Epithelial cell of proximal tubule (primary cell): ENCODE data around the gene FLT3. TPM values are rescaled to one million over a fixed set of nuclear protein-coding genes. Genes with fewer than 3 reads are reported as not detected.
"Not testable (repeated sequence)": the region's sequence is repeated elsewhere in the genome, so short reads cannot be mapped to it uniquely, and the experiment has no call there.

Experiments
- DNase-seq: peaks from one replicate; pipeline ENCODE4 v3.0.0-alpha.2; 2011; ENCODE audit warnings: low read depth
- H3K4me3 ChIP-seq: 2 replicates; pipeline ENCODE4 v1.5.1; 2011; ENCODE audit warnings: low read depth, mild to moderate bottlenecking, low read length
- total RNA-seq: library from RNA; depleted of rRNA; stranded (reverse); fragments of >200 nt; gene quantifications from 2 replicates; pipeline ENCODE4 v1.2.3, GENCODE V29; 2015
- TF ChIP-seq, protein P1 (sequence below): conservative IDR thresholded peaks from 2 replicates; pipeline ENCODE4 v1.5.1; 2012; ENCODE audit warnings: low read depth, mild to moderate bottlenecking, low read length

FLT3 gene
- total RNA-seq, 1 donor from 2014 or later, result 0.58 TPM

GRCh38 chr13:28026508-28026907 lies 73.9 kb downstream of the FLT3 start:
- no peak for DNase-seq
- H3K4me3 ChIP-seq, result no peak overlapping the region
- TF ChIP-seq, protein P1, sequence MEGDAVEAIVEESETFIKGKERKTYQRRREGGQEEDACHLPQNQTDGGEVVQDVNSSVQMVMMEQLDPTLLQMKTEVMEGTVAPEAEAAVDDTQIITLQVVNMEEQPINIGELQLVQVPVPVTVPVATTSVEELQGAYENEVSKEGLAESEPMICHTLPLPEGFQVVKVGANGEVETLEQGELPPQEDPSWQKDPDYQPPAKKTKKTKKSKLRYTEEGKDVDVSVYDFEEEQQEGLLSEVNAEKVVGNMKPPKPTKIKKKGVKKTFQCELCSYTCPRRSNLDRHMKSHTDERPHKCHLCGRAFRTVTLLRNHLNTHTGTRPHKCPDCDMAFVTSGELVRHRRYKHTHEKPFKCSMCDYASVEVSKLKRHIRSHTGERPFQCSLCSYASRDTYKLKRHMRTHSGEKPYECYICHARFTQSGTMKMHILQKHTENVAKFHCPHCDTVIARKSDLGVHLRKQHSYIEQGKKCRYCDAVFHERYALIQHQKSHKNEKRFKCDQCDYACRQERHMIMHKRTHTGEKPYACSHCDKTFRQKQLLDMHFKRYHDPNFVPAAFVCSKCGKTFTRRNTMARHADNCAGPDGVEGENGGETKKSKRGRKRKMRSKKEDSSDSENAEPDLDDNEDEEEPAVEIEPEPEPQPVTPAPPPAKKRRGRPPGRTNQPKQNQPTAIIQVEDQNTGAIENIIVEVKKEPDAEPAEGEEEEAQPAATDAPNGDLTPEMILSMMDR, result no peak

DNA sequence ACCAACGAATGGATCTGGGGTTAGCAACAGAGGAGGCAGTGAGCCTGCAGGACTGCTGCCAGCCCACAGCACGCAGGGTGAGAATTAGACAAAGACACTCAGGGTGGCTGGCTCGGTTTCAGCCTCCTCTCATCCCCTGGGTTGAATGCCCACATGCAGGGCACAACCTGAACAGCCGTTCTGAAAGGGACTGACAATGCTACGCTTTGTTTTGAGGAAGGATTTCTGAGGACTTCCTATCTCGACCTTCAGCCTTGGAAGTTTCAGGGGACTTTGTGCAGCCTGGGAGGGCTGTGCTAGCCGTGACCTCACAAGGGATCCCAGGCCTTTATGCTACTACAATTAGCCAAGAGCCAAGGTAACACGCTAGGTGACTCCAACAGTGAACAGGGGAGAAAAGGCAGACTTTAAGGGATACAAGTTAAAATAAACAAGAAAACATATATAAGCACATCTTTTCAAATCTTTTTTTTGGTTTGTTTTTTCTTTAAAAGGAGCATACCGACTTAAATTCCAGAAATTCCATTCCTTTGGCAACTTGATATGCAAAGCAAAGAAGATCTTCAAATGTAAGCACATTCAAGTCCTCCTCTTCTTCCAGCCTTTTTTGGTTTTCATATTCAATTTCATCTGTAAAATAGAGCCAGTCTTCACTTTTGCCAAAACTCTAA lies 77.4 kb downstream of the FLT3 start:
- no peak overlapping the region for H3K4me3 ChIP-seq
- TF ChIP-seq, protein P1, result no peak
- DNase-seq, result no peak

GRCh38 chr13:28014301-28014700 lies 86.1 kb downstream of the FLT3 start:
- TF ChIP-seq, protein P1, result no peak
- H3K4me3 ChIP-seq, result no peak overlapping the region
- DNase-seq, result no peak

DNA sequence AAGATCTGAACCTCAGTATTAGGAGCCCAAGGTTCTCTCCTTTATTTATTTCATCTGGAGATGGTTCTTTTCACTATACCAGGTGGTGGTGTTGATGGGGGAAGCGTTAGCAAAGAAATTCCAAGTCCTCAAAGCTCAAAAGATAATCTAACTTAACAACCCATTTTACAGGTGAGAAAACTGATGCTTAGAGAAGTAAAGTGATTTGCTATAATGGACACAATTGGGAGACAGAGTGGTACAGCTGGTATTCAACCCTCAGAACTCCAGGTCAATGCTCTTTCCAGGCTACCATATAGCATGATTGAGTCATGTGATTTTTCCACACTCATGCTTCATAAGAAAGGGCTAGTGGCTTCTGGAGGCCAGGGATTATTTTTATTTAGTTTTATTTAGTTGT lies 86.9 kb downstream of the FLT3 start:
- TF ChIP-seq, protein P1, result no peak
- H3K4me3 ChIP-seq, result no peak overlapping the region
- DNase-seq, result no peak

- DNase-seq, result no peak
- H3K4me3 ChIP-seq, result no peak overlapping the region
- TF ChIP-seq, protein P1, result no peak
These were observed 87.5 kb downstream of the FLT3 start for GRCh38 chr13:28012896-28013295.

DNA sequence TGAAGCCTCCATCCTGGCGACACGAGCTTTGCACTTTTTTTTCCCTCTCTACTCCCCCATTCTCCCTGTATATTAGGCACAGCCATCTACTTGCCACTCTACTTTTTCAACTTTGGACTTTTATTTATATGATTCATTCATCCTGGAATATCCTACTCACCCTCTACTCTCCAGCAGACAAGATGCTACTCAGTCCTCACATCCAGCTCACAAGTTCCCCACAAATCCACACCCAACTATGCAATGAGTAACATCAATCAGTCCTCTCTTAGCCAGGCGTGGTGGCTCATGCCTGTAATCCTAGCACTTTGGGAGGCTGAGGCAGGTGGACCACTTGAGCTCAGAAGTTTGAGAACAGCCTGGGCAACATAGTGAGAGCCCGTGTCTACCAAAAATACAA lies 88.0 kb downstream of the FLT3 start:
- TF ChIP-seq, protein P1, result no peak
- no peak for DNase-seq
- no peak overlapping the region for H3K4me3 ChIP-seq

GRCh38 chr13:28010046-28010445 lies 90.3 kb downstream of the FLT3 start:
- TF ChIP-seq, protein P1, result no peak
- H3K4me3 ChIP-seq, result no peak overlapping the region
- DNase-seq, result no peak

- not testable (repeated sequence) for DNase-seq
These were observed 95.4 kb downstream of the FLT3 start for GRCh38 chr13:28005016-28005415.

More at GRCh38 chr13:28005016-28005415, 95.4 kb downstream of the FLT3 start:
- not testable (repeated sequence) for H3K4me3 ChIP-seq
